Forelimb muscle (tissue), 1 donor: ENCODE data around the gene UCHL3. TPM values are rescaled to one million over a fixed set of nuclear protein-coding genes. Genes with fewer than 3 reads are reported as not detected.

Experiments
- DNase-seq: peaks from one replicate; pipeline ENCODE4 v3.0.0-alpha.2; 2013; ENCODE audit warnings: low read depth
- polyA plus RNA-seq: library from polyadenylated mRNA; unstranded; fragments of 120-200 nt; gene quantifications from one replicate; pipeline ENCODE4 v1.2.1, GENCODE V29; 2013; ENCODE audit not compliant: insufficient read length

UCHL3 gene
- polyA plus RNA-seq, 1 donor: 18.5 TPM

GRCh38 chr13:75628801-75629200, 79.2 kb downstream of the UCHL3 start:
- DNase-seq: no peak

- DNase-seq: no peak
Observed at GRCh38 chr13:75633285-75633684, 83.7 kb downstream of the UCHL3 start.

- no peak for DNase-seq
Observed at GRCh38 chr13:75635101-75635827, 85.7 kb downstream of the UCHL3 start.

GRCh38 chr13:75635828-75636435, 86.3 kb downstream of the UCHL3 start, which contains the start of gene LMO7:
Gene LMO7, plus strand, starts transcription at chr13:75636330. Its CDS starts 328 bp downstream, at chr13:75636658.
- no peak for DNase-seq

GRCh38 chr13:75636436-75637180, 87.0 kb downstream of the UCHL3 start:
- no peak for DNase-seq

- no peak for DNase-seq
Observed at GRCh38 chr13:75637181-75637750, 87.7 kb downstream of the UCHL3 start.

- no peak for DNase-seq
Observed at GRCh38 chr13:75639454-75639853, 89.9 kb downstream of the UCHL3 start.

GRCh38 chr13:75641026-75641425, 91.4 kb downstream of the UCHL3 start:
- DNase-seq: no peak

GRCh38 chr13:75643182-75643581, 93.6 kb downstream of the UCHL3 start:
- DNase-seq: no peak

GRCh38 chr13:75643693-75644092, 94.1 kb downstream of the UCHL3 start:
- DNase-seq: no peak

GRCh38 chr13:75645141-75645540, 95.5 kb downstream of the UCHL3 start:
- no peak for DNase-seq

GRCh38 chr13:75647126-75647784, 97.7 kb downstream of the UCHL3 start:
- no peak for DNase-seq

GRCh38 chr13:75648446-75648845, 98.9 kb downstream of the UCHL3 start:
- DNase-seq: no peak

- no peak for DNase-seq
Observed at GRCh38 chr13:75651013-75651412, 101.4 kb downstream of the UCHL3 start.

GRCh38 chr13:75652726-75653125, 103.1 kb downstream of the UCHL3 start:
- DNase-seq: no peak

Other genes with a start within 250 kb of the UCHL3 start
- 18.6 TPM for gene TBC1D4, start 67.6 kb upstream of the UCHL3 start, polyA plus RNA-seq
- 174 TPM for gene COMMD6, start 11.9 kb upstream of the UCHL3 start, polyA plus RNA-seq
- gene LMO7, start 86.5 kb downstream of the UCHL3 start, polyA plus RNA-seq: 159 TPM